Measurements from ENCODE around the gene SKAP2. TPM values are rescaled to one million over a fixed set of nuclear protein-coding genes. Genes with fewer than 3 reads are reported as not detected.
A peak's percentile ranks its signal among the peaks of the same experiment; 100 is the strongest.

The SKAP2 gene
- polyA plus RNA-seq, 1 donor from 2014 or later: 3.6 TPM

- Histone ChIP-seq H3K9me2 (ENCODE audit: insufficient read depth, low read length) (no peaks in the 10 kb centered on the region), H3K9me3 (ENCODE audit: low read length) (no peaks in the 10 kb centered on the region), H3K79me2 (replicated peaks; ENCODE audit: insufficient read depth, low read length) (no peaks in the 10 kb centered on the region), H3K4me3 (ENCODE audit: low read length) (no peak overlapping the region), H3K27ac (ENCODE audit: low read length) (peak overlapping the region; percentile 65), H3K9ac (ENCODE audit: low read length) (peak overlapping the region; percentile 37), H4K20me1 (ENCODE audit: insufficient read depth) (no peaks in the 10 kb centered on the region), H3K4me2 (ENCODE audit: low read length) (no peak overlapping the region), H3F3A (ENCODE audit: insufficient read depth, low read length, poor library complexity, severe bottlenecking) (peaks cover 6% of the 10 kb centered on the region), H3K27me3 (ENCODE audit: insufficient read depth, low read depth, low read length) (no peaks in the 10 kb centered on the region), H3K36me3 (ENCODE audit: insufficient read depth, low read length) (no peaks in the 10 kb centered on the region), H2AFZ (ENCODE audit: low read depth, low read length) (no peak overlapping the region)
- no peak for TF ChIP-seq SMC3 (conservative IDR thresholded peaks at IDR 0.05; ENCODE audit: poor library complexity)
- TF ChIP-seq, protein P1, sequence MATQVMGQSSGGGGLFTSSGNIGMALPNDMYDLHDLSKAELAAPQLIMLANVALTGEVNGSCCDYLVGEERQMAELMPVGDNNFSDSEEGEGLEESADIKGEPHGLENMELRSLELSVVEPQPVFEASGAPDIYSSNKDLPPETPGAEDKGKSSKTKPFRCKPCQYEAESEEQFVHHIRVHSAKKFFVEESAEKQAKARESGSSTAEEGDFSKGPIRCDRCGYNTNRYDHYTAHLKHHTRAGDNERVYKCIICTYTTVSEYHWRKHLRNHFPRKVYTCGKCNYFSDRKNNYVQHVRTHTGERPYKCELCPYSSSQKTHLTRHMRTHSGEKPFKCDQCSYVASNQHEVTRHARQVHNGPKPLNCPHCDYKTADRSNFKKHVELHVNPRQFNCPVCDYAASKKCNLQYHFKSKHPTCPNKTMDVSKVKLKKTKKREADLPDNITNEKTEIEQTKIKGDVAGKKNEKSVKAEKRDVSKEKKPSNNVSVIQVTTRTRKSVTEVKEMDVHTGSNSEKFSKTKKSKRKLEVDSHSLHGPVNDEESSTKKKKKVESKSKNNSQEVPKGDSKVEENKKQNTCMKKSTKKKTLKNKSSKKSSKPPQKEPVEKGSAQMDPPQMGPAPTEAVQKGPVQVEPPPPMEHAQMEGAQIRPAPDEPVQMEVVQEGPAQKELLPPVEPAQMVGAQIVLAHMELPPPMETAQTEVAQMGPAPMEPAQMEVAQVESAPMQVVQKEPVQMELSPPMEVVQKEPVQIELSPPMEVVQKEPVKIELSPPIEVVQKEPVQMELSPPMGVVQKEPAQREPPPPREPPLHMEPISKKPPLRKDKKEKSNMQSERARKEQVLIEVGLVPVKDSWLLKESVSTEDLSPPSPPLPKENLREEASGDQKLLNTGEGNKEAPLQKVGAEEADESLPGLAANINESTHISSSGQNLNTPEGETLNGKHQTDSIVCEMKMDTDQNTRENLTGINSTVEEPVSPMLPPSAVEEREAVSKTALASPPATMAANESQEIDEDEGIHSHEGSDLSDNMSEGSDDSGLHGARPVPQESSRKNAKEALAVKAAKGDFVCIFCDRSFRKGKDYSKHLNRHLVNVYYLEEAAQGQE (IDR thresholded peaks at IDR 0.05; ENCODE audit: borderline replicate concordance): no peak
- TF ChIP-seq EP300 (conservative IDR thresholded peaks at IDR 0.05; ENCODE audit: poor library complexity, severe bottlenecking): no peak
- no peak for TF ChIP-seq MXI1 (conservative IDR thresholded peaks at IDR 0.05; ENCODE audit: poor library complexity, severe bottlenecking)
- TF ChIP-seq, protein P2, sequence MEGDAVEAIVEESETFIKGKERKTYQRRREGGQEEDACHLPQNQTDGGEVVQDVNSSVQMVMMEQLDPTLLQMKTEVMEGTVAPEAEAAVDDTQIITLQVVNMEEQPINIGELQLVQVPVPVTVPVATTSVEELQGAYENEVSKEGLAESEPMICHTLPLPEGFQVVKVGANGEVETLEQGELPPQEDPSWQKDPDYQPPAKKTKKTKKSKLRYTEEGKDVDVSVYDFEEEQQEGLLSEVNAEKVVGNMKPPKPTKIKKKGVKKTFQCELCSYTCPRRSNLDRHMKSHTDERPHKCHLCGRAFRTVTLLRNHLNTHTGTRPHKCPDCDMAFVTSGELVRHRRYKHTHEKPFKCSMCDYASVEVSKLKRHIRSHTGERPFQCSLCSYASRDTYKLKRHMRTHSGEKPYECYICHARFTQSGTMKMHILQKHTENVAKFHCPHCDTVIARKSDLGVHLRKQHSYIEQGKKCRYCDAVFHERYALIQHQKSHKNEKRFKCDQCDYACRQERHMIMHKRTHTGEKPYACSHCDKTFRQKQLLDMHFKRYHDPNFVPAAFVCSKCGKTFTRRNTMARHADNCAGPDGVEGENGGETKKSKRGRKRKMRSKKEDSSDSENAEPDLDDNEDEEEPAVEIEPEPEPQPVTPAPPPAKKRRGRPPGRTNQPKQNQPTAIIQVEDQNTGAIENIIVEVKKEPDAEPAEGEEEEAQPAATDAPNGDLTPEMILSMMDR (IDR thresholded peaks at IDR 0.05; ENCODE audit: poor library complexity, severe bottlenecking): no peak
- TF ChIP-seq EZH2 (IDR thresholded peaks at IDR 0.05; ENCODE audit: borderline replicate concordance, insufficient read depth, low read length, poor library complexity, severe bottlenecking): no peak
Observed at GRCh38 chr7:26650103-26650502, 214.3 kb downstream of the SKAP2 start.

DNA sequence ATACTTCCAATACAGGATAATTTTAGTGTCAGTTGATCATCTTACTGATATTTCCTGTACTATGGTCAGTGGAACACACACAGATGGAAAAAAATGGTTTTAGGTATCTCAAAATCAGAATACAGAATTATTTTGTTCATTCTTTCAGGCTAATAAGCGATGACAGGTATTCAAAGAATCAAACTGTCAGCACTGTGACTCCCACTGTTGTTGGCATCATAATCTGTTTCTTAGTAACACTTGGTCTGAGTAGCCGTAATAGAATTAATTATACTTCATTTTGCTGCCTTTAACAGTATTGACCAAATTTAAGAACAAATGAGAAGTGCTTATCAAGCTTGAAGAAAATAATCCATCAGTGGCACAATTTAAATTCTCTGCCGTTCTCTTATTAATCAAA is 215.0 kb downstream of the SKAP2 start:
- H4K20me1 ChIP-seq (ENCODE audit: insufficient read depth): no peaks in the 10 kb centered on the region
- H3F3A ChIP-seq (ENCODE audit: insufficient read depth, low read length, poor library complexity, severe bottlenecking): no peaks in the 10 kb centered on the region
- peak overlapping the region; percentile 65 for H3K27ac ChIP-seq (ENCODE audit: low read length)
- peak overlapping the region; percentile 37 for H3K9ac ChIP-seq (ENCODE audit: low read length)
- H3K9me2 ChIP-seq (ENCODE audit: insufficient read depth, low read length): no peaks in the 10 kb centered on the region
- TF ChIP-seq POLR2AphosphoS5 (IDR thresholded peaks at IDR 0.05) (no peak), RAD21 (conservative IDR thresholded peaks at IDR 0.05) (no peak), EP300 (conservative IDR thresholded peaks at IDR 0.05; ENCODE audit: poor library complexity, severe bottlenecking) (peak; percentile 74), SMC3 (conservative IDR thresholded peaks at IDR 0.05; ENCODE audit: poor library complexity) (no peak)
- H3K4me2 ChIP-seq (ENCODE audit: low read length): peak overlapping the region; percentile 68
- H3K79me2 ChIP-seq (replicated peaks; ENCODE audit: insufficient read depth, low read length): no peaks in the 10 kb centered on the region
- H3K9me3 ChIP-seq (ENCODE audit: low read length): no peaks in the 10 kb centered on the region
- no peaks in the 10 kb centered on the region for H3K27me3 ChIP-seq (ENCODE audit: insufficient read depth, low read depth, low read length)
- H3K4me3 ChIP-seq (ENCODE audit: low read length): peak overlapping the region; percentile 19
- no peaks in the 10 kb centered on the region for H3K36me3 ChIP-seq (ENCODE audit: insufficient read depth, low read length)
- no peak overlapping the region for H2AFZ ChIP-seq (ENCODE audit: low read depth, low read length)

DNA sequence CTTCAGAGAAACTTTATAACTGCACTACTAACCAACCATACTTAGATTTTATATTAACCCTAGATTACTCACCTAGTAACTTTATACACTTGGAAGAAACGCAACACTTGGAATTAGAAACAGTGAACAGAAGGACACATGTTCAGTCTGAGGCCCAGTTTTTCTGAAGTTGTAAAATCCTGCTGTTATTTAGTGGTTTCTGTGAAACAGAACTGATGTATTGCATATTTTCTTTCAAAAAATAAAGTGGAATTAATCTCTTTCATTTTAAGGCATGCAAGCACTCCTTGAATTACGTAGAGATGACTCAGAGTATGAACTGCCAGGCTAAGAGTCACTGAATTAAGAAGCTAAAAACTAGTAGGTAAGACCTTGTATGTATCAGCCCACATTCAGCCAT is 215.8 kb downstream of the SKAP2 start:
- Histone ChIP-seq H3K27me3 (ENCODE audit: insufficient read depth, low read depth, low read length) (no peaks in the 10 kb centered on the region), H3K4me2 (ENCODE audit: low read length) (no peak overlapping the region), H4K20me1 (ENCODE audit: insufficient read depth) (no peaks in the 10 kb centered on the region), H3K36me3 (ENCODE audit: insufficient read depth, low read length) (no peaks in the 10 kb centered on the region), H3K9me2 (ENCODE audit: insufficient read depth, low read length) (no peaks in the 10 kb centered on the region), H3K27ac (ENCODE audit: low read length) (peak overlapping the region; percentile 65), H3K79me2 (replicated peaks; ENCODE audit: insufficient read depth, low read length) (no peaks in the 10 kb centered on the region), H2AFZ (ENCODE audit: low read depth, low read length) (no peak overlapping the region), H3K4me3 (ENCODE audit: low read length) (no peak overlapping the region), H3F3A (ENCODE audit: insufficient read depth, low read length, poor library complexity, severe bottlenecking) (no peaks in the 10 kb centered on the region), H3K9ac (ENCODE audit: low read length) (peak overlapping the region; percentile 37), H3K9me3 (ENCODE audit: low read length) (no peaks in the 10 kb centered on the region)
- TF ChIP-seq TAF1 (IDR thresholded peaks at IDR 0.05; ENCODE audit: low read depth) (no peak), EZH2 (IDR thresholded peaks at IDR 0.05; ENCODE audit: borderline replicate concordance, insufficient read depth, low read length, poor library complexity, severe bottlenecking) (no peak), SMC3 (conservative IDR thresholded peaks at IDR 0.05; ENCODE audit: poor library complexity) (no peak), POLR2AphosphoS5 (IDR thresholded peaks at IDR 0.05) (no peak), EP300 (conservative IDR thresholded peaks at IDR 0.05; ENCODE audit: poor library complexity, severe bottlenecking) (no peak), MXI1 (conservative IDR thresholded peaks at IDR 0.05; ENCODE audit: poor library complexity, severe bottlenecking) (no peak), RAD21 (conservative IDR thresholded peaks at IDR 0.05) (no peak)
- TF ChIP-seq, protein P2 (IDR thresholded peaks at IDR 0.05; ENCODE audit: poor library complexity, severe bottlenecking): no peak
- TF ChIP-seq, protein P1 (IDR thresholded peaks at IDR 0.05; ENCODE audit: borderline replicate concordance): no peak
